Measurements from ENCODE around the gene VAC14.

- TF ChIP-seq RCOR1 (IDR thresholded peaks at IDR 0.05; ENCODE audit: low read depth, low read length) (no peak), RAD21 (conservative IDR thresholded peaks at IDR 0.05 in 1 of 2, IDR thresholded peaks at IDR 0.05 in 1 of 2) (no peak), POLR2A (IDR thresholded peaks at IDR 0.05; ENCODE audit: low read length) (no peak), CHD2 (IDR thresholded peaks at IDR 0.05; ENCODE audit: low read length, partially characterized antibody) (no peak), CTCF (IDR thresholded peaks at IDR 0.05) (no peak), ELK1 (IDR thresholded peaks at IDR 0.05; ENCODE audit: low read depth, low read length) (no peak), ZC3H11A (IDR thresholded peaks at IDR 0.05) (no peak)
Measured at GRCh38 chr16:70746040-70746707, 54.8 kb downstream of the VAC14 start.

All from A549 (cell line).